ENCODE results near the gene MIGA1.
"Not testable (repeated sequence)": the region's sequence is repeated elsewhere in the genome, so short reads cannot be mapped to it uniquely, and the experiment has no call there.

The MIGA1 gene

GRCh38 chr1:77802026-77802425, 22.6 kb downstream of the MIGA1 start:
- no peak for DNase-seq

- DNase-seq = no peak
Observed at GRCh38 chr1:77803371-77803770, 23.9 kb downstream of the MIGA1 start.

DNA sequence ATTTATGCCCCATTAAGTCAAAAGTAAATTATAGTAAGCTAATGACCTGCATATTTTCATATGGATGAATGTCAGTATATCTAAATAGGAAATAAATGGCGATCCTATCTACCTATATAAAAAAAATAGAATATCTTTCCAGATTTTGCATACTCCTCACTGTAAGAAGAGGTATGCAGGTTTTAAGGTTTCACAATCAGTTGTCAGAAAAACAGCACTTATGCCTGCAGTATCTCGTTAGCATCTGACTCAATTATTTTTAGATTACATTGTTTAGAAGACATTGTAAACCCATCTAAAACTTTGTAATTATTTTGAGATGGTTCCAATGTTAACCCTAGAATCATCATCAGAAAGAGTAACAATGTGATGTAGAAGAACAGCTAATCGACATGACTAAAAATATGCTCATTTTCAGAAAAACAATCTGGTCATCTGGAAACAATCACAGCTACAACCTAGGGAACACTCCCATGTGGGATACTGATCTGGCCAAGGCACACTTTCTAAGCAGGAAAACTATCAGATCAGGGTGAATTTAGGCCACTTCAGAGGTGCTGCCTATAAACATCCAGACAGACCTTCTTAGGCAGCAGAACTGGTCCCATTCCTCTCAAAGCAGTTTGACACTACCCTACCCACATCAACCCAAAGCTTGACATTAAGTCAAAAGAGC, 30.5 kb downstream of the MIGA1 start:
- DNase-seq = not testable (repeated sequence)

GRCh38 chr1:77811589-77811988, 32.1 kb downstream of the MIGA1 start:
- DNase-seq = not testable (repeated sequence)

DNA sequence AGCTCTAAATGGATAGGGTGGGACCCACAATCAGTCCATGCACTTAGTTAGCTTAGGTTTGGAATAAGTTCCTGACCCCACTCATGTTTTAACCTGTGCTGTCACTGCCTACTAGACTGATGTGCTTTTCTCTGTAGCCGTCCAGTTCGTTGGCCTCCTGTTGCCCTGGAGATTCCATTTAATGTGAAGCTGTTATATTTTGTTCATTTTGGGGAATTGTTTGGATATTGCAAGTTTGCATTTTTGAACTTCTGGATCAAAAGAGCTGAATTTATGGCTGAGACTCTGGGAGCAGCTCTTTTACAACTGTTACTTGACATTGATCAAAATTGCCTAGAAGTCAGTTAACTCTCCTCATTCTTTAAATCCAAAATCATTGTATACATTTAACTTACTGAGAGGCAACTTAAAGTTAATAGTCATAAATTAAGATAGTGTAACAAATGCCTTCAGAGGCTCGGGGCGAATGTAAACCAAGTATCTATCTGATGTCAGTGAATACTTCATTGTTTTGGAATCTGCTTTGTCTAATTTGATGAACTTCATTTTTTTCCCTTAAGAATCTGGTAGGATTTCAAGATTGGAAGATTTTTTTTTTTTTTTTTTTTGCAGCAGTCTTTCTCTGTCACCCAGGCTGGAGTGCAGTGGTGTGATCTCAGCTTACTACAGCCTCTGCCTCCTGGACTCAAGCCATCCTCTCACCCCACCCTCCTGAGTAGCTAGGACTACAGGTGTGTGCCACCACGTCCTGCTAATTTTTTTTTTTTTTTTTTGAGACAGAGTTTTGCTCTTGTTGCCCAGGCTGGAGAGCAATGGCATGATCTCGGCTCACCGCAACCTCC, 38.1 kb downstream of the MIGA1 start:
- no peak for DNase-seq

DNA sequence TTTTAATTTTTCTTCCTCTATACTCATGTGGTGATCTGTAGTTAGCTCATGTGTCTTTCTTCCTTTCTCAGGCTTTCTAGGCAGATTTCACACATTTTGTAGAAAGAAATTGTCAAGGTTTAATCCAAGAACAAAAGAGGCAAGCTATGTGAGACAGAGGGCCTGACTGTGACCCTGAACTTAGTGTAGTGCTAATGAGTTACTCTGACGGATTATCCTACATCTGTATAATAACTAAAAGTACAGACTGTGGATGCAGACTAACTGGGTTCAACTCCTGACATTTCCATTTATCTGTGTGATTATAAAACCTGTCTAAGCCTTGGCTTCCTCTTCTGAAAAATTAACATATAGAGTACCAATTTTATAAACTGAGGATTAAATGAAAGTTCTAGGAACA, 40.7 kb downstream of the MIGA1 start:
- DNase-seq = no peak

GRCh38 chr1:77824079-77824478, 44.6 kb downstream of the MIGA1 start:
- DNase-seq = no peak

DNA sequence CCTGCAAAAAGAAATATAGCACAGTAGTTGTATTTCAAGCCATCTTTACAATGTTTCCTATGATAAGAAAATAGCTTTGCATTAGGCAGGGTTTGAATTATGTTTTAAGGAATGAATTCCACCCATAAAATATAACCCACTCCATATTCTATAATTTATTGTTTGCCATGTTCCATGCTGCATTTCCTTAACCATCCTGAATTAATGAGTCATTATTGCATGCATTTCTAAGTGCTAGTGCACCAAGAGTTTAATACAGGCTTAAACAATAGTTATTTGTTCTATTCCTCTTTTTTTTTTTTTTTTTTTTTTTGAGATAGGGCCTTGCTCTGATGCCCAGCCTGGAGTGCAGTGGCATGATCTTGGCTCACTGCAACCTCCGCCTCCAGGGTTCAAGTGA, 45.2 kb downstream of the MIGA1 start:
- DNase-seq = no peak

- DNase-seq = no peak
Observed at GRCh38 chr1:77825131-77825709, 45.8 kb downstream of the MIGA1 start.

DNA sequence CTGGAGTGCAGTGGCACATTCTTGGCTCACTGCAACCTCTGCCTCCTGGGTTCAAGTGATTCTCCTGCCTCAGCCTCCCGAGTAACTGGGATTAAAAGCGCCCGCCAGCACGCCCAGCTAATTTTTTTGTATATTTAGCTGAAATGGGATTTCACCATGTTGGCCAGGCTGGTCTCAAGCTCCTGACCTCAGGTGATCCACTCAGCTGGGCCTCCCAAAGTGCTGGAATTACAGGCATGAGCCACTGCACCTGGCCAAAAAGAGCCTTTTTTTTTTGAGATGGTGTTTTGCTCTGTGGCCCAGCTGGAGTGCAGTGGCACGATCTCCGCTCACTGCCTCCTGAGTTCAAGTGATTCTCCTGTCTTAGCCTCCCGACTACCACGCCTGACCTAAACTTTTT, 47.4 kb downstream of the MIGA1 start:
- DNase-seq = not testable (repeated sequence)

- no peak for DNase-seq
Observed at GRCh38 chr1:77828098-77828497, 48.6 kb downstream of the MIGA1 start.

- no peak for DNase-seq
Observed at GRCh38 chr1:77829851-77830250, 50.4 kb downstream of the MIGA1 start.

DNA sequence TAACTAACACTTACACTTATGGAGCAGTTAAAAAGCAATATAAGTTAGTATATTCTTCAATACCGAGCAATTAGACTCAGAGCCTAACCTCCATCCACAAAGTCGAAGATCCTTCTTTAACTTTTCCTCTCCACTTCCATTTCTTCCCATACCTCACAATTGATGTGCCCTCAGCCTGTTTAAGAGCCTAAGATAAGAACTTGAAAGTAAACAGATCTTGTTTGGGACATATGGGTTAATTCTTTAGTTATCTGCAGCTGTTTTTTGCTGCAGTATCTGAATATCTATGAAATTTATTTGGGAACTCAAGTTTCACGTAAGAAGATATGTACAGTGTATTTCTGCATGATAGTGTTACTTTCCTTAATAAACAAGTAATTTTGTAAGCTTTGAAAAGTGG, 51.5 kb downstream of the MIGA1 start:
- no peak for DNase-seq

- DNase-seq = no peak
Observed at GRCh38 chr1:77831566-77831965, 52.1 kb downstream of the MIGA1 start.

GRCh38 chr1:77831976-77832711, 52.7 kb downstream of the MIGA1 start:
- DNase-seq = no peak

DNA sequence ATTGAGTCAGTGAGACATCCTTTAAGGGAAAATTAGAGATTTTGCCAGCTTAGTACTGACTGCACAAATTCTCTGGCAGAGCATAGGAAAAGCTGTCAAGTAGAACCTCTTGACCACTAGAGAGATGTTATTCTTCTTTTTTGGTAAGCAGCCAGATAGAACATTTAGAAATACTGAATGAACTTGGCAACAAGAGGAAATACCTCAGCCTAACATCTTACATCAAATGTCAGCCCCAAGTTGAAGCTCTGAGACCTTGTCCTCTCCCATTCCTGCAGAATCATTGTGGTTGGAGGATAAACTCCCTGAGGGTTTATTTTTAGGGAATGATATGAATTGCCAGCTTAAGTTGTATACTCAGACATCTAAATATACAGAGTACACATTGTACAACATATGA, 53.5 kb downstream of the MIGA1 start:
- peak; percentile 86 for DNase-seq

GRCh38 chr1:77833521-77834100, 54.2 kb downstream of the MIGA1 start:
- DNase-seq = no peak

DNA sequence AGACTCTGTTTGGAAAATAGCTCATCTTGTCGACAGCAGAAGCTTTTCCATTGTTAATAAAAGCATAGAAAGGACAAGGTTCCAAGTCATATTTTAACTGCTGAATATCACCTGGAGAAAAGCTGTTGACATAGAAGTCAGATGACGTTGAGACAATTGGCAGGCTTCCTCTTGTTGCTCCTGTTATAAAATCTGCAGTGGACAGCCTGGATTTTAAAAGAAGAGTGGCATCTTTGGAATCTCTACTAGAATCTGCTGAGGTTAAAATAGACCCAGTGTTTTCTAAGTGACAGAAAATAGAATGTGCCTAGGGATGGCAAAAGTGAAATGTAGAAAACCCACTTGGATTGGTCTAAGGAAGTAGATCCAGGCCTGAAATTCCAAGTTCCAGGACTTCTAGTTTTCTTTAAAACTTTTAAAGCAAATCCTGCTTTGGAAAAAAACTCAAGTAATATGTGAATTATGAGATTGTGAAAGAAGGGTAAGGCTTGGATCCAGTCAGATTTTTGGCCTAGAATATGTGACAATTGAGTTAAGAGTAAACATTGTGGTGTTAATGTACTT, 55.4 kb downstream of the MIGA1 start:
- DNase-seq = no peak

- no peak for DNase-seq
Observed at GRCh38 chr1:77841574-77841973, 62.1 kb downstream of the MIGA1 start.

- no peak for DNase-seq
Observed at GRCh38 chr1:77845951-77846350, 66.5 kb downstream of the MIGA1 start.

DNA sequence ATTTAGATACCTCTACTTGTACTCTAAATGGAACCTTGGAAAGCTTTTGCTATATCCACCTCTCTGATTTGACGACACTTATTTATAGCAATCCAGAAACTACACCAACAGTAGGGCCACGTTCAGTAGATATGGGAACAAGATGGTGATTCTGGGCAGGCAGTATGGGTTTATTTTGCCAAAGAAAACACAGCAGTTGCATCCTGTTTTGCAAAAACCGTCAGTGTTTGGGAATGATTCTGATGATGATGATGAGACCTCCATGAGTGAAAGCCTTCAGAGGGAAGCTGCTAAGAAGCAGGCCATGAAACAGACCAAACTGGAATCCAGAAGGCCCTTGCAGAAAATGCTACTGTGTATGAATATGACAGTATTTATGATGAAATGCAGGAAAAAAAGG, 67.5 kb downstream of the MIGA1 start:
- no peak for DNase-seq

- DNase-seq = no peak
Observed at GRCh38 chr1:77847621-77848080, 68.2 kb downstream of the MIGA1 start.

DNA sequence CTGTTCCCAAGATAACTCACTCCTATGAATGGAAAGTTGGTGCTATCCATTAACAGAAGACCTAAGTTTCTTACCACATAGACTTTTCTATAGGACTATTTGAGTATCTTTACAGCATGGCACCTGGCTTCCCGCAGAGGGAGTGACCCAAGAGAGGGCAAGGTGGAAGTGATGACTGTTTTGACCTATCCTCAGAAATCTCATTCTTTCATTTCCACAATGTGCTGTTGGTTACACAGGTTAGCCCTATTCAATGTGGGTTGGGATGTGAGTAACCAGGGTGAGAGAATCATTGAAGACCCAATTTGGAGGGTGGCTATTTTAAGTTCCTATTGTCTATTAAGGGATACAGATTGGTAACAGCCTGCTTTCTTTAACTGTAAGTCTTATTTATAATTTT, 70.6 kb downstream of the MIGA1 start:
- no peak for DNase-seq
